GM19193 (cell line): ENCODE measurements around the gene TGM1.
A peak's percentile ranks its signal among the peaks of the same experiment; 100 is the strongest.

Experiments
- POLR2A ChIP-seq: IDR thresholded peaks from 4 replicates; pipeline ENCODE4 v1.6.1; 2011; ENCODE audit not compliant: insufficient read depth, insufficient read length; ENCODE audit errors: extremely low read depth

TGM1 gene

GRCh38 chr14:24237463-24237955, 25.5 kb downstream of the TGM1 start:
- TF ChIP-seq POLR2A, result no peak

- peak; percentile 22 for TF ChIP-seq POLR2A
These were observed 26.1 kb downstream of the TGM1 start for GRCh38 chr14:24236689-24237462.

- no peak for TF ChIP-seq POLR2A
These were observed 26.9 kb downstream of the TGM1 start for GRCh38 chr14:24235804-24236688.

- TF ChIP-seq POLR2A, result no peak
These were observed 28.6 kb downstream of the TGM1 start for GRCh38 chr14:24234095-24235005.

- no peak for TF ChIP-seq POLR2A
These were observed 29.5 kb downstream of the TGM1 start for GRCh38 chr14:24233538-24233866.

- TF ChIP-seq POLR2A, result peak; percentile 60
These were observed 30.1 kb downstream of the TGM1 start, which contains the start of gene GMPR2 for GRCh38 chr14:24232645-24233537. Gene GMPR2, plus strand, starts transcription at chr14:24232929. Its CDS starts 325 bp downstream, at chr14:24233254.

GRCh38 chr14:24232121-24232644, 30.8 kb downstream of the TGM1 start, which contains the start of gene NEDD8:
Gene NEDD8, minus strand, starts transcription at chr14:24232367. Its CDS starts 100 bp downstream, at chr14:24232267.
- TF ChIP-seq POLR2A, result peak; percentile 53

GRCh38 chr14:24231263-24232120, 31.5 kb downstream of the TGM1 start:
- TF ChIP-seq POLR2A, result no peak

- TF ChIP-seq POLR2A, result no peak
These were observed 34.1 kb downstream of the TGM1 start for GRCh38 chr14:24228902-24229301.

GRCh38 chr14:24226473-24226872, 36.5 kb downstream of the TGM1 start:
- TF ChIP-seq POLR2A, result no peak

GRCh38 chr14:24224618-24225071, 38.3 kb downstream of the TGM1 start:
- TF ChIP-seq POLR2A, result no peak

GRCh38 chr14:24219521-24219920, 43.5 kb downstream of the TGM1 start:
- no peak for TF ChIP-seq POLR2A
